Chondrocyte (in vitro differentiated cells): ENCODE measurements around the gene HEXIM1. TPM values are rescaled to one million over a fixed set of nuclear protein-coding genes. Genes with fewer than 3 reads are reported as not detected.

Experiments
- DNase-seq: peaks from one replicate; pipeline ENCODE4 v3.0.0; 2021; ENCODE audit warnings: mixed read lengths, low spot score
- H3K27ac Mint-ChIP-seq: one replicate; pipeline ENCODE4 v1.8.0; 2021; ENCODE audit warnings: mild to moderate bottlenecking, moderate library complexity, mixed read lengths; ENCODE audit not compliant: unreplicated experiment
- H3K27me3 Mint-ChIP-seq: 2 replicates; pipeline ENCODE4 v1.8.0; 2021; ENCODE audit warnings: low read depth, mixed read lengths
- H3K36me3 Mint-ChIP-seq: 2 replicates; pipeline ENCODE4 v1.8.0; 2021; ENCODE audit warnings: low read depth, mixed read lengths
- H3K4me1 Mint-ChIP-seq: 2 replicates; pipeline ENCODE4 v1.8.0; 2021; ENCODE audit warnings: low read depth, mild to moderate bottlenecking, mixed read lengths
- H3K4me3 Mint-ChIP-seq: one replicate; pipeline ENCODE4 v1.8.0; 2021; ENCODE audit warnings: mild to moderate bottlenecking, moderate library complexity, mixed read lengths; ENCODE audit not compliant: unreplicated experiment
- H3K9me3 Mint-ChIP-seq: 2 replicates; pipeline ENCODE4 v1.8.0; 2021; ENCODE audit warnings: low read depth, mixed read lengths
- CTCF ChIP-seq: fragments of 200-600 bp; sonication (generic); IDR thresholded peaks from 2 replicates; pipeline ENCODE4 v1.5.0; 2021; ENCODE audit warnings: antibody characterized with exemption, mild to moderate bottlenecking, moderate library complexity
- total RNA-seq: library from RNA; stranded (reverse); gene quantifications from 3 replicates; pipeline ENCODE4 v1.2.1, GENCODE V29; 2021

Gene HEXIM1
- total RNA-seq, 1 donor from 2014 or later: 36.4 TPM

- no peaks in the 10 kb centered on the region for H3K27me3 Mint-ChIP-seq
- H3K36me3 Mint-ChIP-seq: peaks cover 6% of the 10 kb centered on the region
Measured at GRCh38 chr17:45110676-45111611, 37.3 kb upstream of the HEXIM1 start.

GRCh38 chr17:45111850-45112249 lies 36.4 kb upstream of the HEXIM1 start:
- DNase-seq: no peak
- Mint-ChIP-seq H3K36me3 (no peaks in the 10 kb centered on the region), H3K27ac (peak overlapping the region; percentile 43)

More at GRCh38 chr17:45110676-45111611, 37.3 kb upstream of the HEXIM1 start:
- H3K4me3 Mint-ChIP-seq: no peak overlapping the region
- H3K27ac Mint-ChIP-seq: peak overlapping the region; percentile 43
- TF ChIP-seq CTCF: peak; percentile 27
- H3K4me1 Mint-ChIP-seq: peaks cover 11% of the 10 kb centered on the region
- H3K9me3 Mint-ChIP-seq: no peaks in the 10 kb centered on the region
- no peak for DNase-seq

GRCh38 chr17:45112559-45113423 lies 35.5 kb upstream of the HEXIM1 start:
- TF ChIP-seq CTCF: no peak
- no peak overlapping the region for H3K4me3 Mint-ChIP-seq
- DNase-seq: no peak
- H3K4me1 Mint-ChIP-seq: peaks cover 26% of the 10 kb centered on the region
- H3K9me3 Mint-ChIP-seq: no peaks in the 10 kb centered on the region
- H3K27me3 Mint-ChIP-seq: no peaks in the 10 kb centered on the region
- peaks cover 5% of the 10 kb centered on the region for H3K36me3 Mint-ChIP-seq
- H3K27ac Mint-ChIP-seq: no peak overlapping the region

More at GRCh38 chr17:45111850-45112249, 36.4 kb upstream of the HEXIM1 start:
- Mint-ChIP-seq H3K4me3 (no peak overlapping the region), H3K9me3 (no peaks in the 10 kb centered on the region), H3K4me1 (peaks cover 19% of the 10 kb centered on the region), H3K27me3 (no peaks in the 10 kb centered on the region)
- TF ChIP-seq CTCF: no peak

GRCh38 chr17:45113424-45113754 lies 34.9 kb upstream of the HEXIM1 start:
- Mint-ChIP-seq H3K27me3 (no peaks in the 10 kb centered on the region), H3K27ac (no peak overlapping the region), H3K4me3 (no peak overlapping the region), H3K36me3 (peaks cover 9% of the 10 kb centered on the region), H3K4me1 (peaks cover 24% of the 10 kb centered on the region), H3K9me3 (no peaks in the 10 kb centered on the region)
- no peak for DNase-seq
- no peak for TF ChIP-seq CTCF
